ENCODE results near the gene OPN3. TPM values are rescaled to one million over a fixed set of nuclear protein-coding genes. Genes with fewer than 3 reads are reported as not detected.
A peak's percentile ranks its signal among the peaks of the same experiment; 100 is the strongest.
"Not testable (repeated sequence)": the region's sequence is repeated elsewhere in the genome, so short reads cannot be mapped to it uniquely, and the experiment has no call there.

Gene OPN3
- total and polyA plus RNA-seq, 4 donors: 11.3 to 19.1 (median 15.5) TPM

GRCh38 chr1:241684108-241684507 is 43.9 kb upstream of the OPN3 start:
- no peak for TF ChIP-seq NR2F2 (IDR thresholded peaks at IDR 0.05)
- TF ChIP-seq GABPA (IDR thresholded peaks at IDR 0.05 in 1 of 2, conservative IDR thresholded peaks at IDR 0.05 in 1 of 2): no peak
- no peak for TF ChIP-seq FOXA2 (IDR thresholded peaks at IDR 0.05)
- TF ChIP-seq ZBTB33 (IDR thresholded peaks at IDR 0.05): no peak
- TF ChIP-seq MAX (IDR thresholded peaks at IDR 0.05): no peak
- TF ChIP-seq ATF3 (IDR thresholded peaks at IDR 0.05): no peak
- TF ChIP-seq HNF4A (conservative IDR thresholded peaks at IDR 0.05): peak; percentile 41 to 55
- TF ChIP-seq FOXA1 (IDR thresholded peaks at IDR 0.05): no peak
- TF ChIP-seq RAD21 (IDR thresholded peaks at IDR 0.05): no peak
- TF ChIP-seq RXRA (IDR thresholded peaks at IDR 0.05): peak in 1 of 2 donors; percentile 24
- no peaks in the 10 kb centered on the region for H3K9me3 ChIP-seq (ENCODE audit: control insufficient read depth in 4 of 4, low read length in 3 of 4)
- no peaks in the 10 kb centered on the region for H3K36me3 ChIP-seq (ENCODE audit: control insufficient read depth in 4 of 4, insufficient read depth in 3 of 4, low read depth in 1 of 4, low read length in 3 of 4)
- WGBS: 93% methylated on average over 1 of the region's 1 CpG
- H3K4me3 ChIP-seq (ENCODE audit: low read depth in 1 of 3, low read length in 3 of 3): no peak overlapping the region
- H3K27me3 ChIP-seq (ENCODE audit: control insufficient read depth in 4 of 4, insufficient read depth in 4 of 4, low read length in 3 of 4): no peaks in the 10 kb centered on the region
- H3K4me1 ChIP-seq (ENCODE audit: control insufficient read depth in 4 of 4, insufficient read depth in 4 of 4, low read length in 3 of 4): peaks cover 0 to 10% (median 9%) of the 10 kb centered on the region in 4 donors
- no peak for DNase-seq (ENCODE audit: low spot score)
- no peak overlapping the region for H3K9ac ChIP-seq (ENCODE audit: low read depth in 1 of 2, low read length in 2 of 2)
- no peak overlapping the region for H3K27ac ChIP-seq (ENCODE audit: low read depth in 1 of 2, low read length in 2 of 2)

- Histone ChIP-seq H3K9ac (ENCODE audit: low read depth in 1 of 2, low read length in 2 of 2) (no peak overlapping the region), H3K4me1 (ENCODE audit: control insufficient read depth in 4 of 4, insufficient read depth in 4 of 4, low read length in 3 of 4) (peaks cover 0 to 10% (median 9%) of the 10 kb centered on the region in 4 donors), H3K27ac (ENCODE audit: low read depth in 1 of 2, low read length in 2 of 2) (peak overlapping the region in 1 of 2 donors; percentile 59), H3K9me3 (ENCODE audit: control insufficient read depth in 4 of 4, low read length in 3 of 4) (no peaks in the 10 kb centered on the region), H3K36me3 (ENCODE audit: control insufficient read depth in 4 of 4, insufficient read depth in 3 of 4, low read depth in 1 of 4, low read length in 3 of 4) (no peaks in the 10 kb centered on the region), H3K4me3 (ENCODE audit: low read depth in 1 of 3, low read length in 3 of 3) (no peak overlapping the region), H3K27me3 (ENCODE audit: control insufficient read depth in 4 of 4, insufficient read depth in 4 of 4, low read length in 3 of 4) (no peaks in the 10 kb centered on the region)
- TF ChIP-seq FOXA2 (IDR thresholded peaks at IDR 0.05) (peak; percentile 53), RXRA (IDR thresholded peaks at IDR 0.05) (peak in 1 of 2 donors; percentile 32), SP1 (IDR thresholded peaks at IDR 0.05) (peak; percentile 13), HNF4G (IDR thresholded peaks at IDR 0.05) (no peak), HNF4A (conservative IDR thresholded peaks at IDR 0.05) (peak; percentile 51 to 80), MAX (IDR thresholded peaks at IDR 0.05) (no peak), EGR1 (IDR thresholded peaks at IDR 0.05; ENCODE audit: low read depth in 2 of 2) (no peak), GABPA (IDR thresholded peaks at IDR 0.05 in 1 of 2, conservative IDR thresholded peaks at IDR 0.05 in 1 of 2) (no peak)
- DNase-seq (ENCODE audit: low spot score): no peak
- 61% methylated on average over 2 of the region's 2 CpGs for WGBS
These were observed 42.8 kb upstream of the OPN3 start for GRCh38 chr1:241682921-241683320.

GRCh38 chr1:241681861-241682448 is 41.8 kb upstream of the OPN3 start:
- H3K4me1 ChIP-seq (ENCODE audit: control insufficient read depth in 4 of 4, insufficient read depth in 4 of 4, low read length in 3 of 4): peaks cover 0 to 10% (median 9%) of the 10 kb centered on the region in 4 donors
- WGBS: 79% methylated on average over 4 of the region's 4 CpGs
- not testable (repeated sequence) for H3K27ac ChIP-seq (ENCODE audit: low read depth in 1 of 2, low read length in 2 of 2); H3K27me3 ChIP-seq (ENCODE audit: control insufficient read depth in 4 of 4, insufficient read depth in 4 of 4, low read length in 3 of 4); H3K9ac ChIP-seq (ENCODE audit: low read depth in 1 of 2, low read length in 2 of 2); DNase-seq (ENCODE audit: low spot score); H3K36me3 ChIP-seq (ENCODE audit: control insufficient read depth in 4 of 4, insufficient read depth in 3 of 4, low read depth in 1 of 4, low read length in 3 of 4); H3K4me3 ChIP-seq (ENCODE audit: low read depth in 1 of 3, low read length in 3 of 3); H3K9me3 ChIP-seq (ENCODE audit: control insufficient read depth in 4 of 4, low read length in 3 of 4)
